SW480 (cell line): ENCODE results near the gene SCP2D1.
"Not testable (repeated sequence)": the region's sequence is repeated elsewhere in the genome, so short reads cannot be mapped to it uniquely, and the experiment has no call there.

Source experiments
- DNase-seq: peaks from one replicate; pipeline ENCODE4 v3.0.0-alpha.2; 2016; ENCODE audit warnings: low spot score

SCP2D1 gene

GRCh38 chr20:18813483-18813882 is at the start of gene SCP2D1:
TSS of gene SCP2D1 (plus strand) at chr20:18813783. CDS start at chr20:18813816, 33 bp downstream.
- no peak for DNase-seq

GRCh38 chr20:18767676-18768075 is 45.9 kb upstream of the SCP2D1 start:
- no peak for DNase-seq

DNA sequence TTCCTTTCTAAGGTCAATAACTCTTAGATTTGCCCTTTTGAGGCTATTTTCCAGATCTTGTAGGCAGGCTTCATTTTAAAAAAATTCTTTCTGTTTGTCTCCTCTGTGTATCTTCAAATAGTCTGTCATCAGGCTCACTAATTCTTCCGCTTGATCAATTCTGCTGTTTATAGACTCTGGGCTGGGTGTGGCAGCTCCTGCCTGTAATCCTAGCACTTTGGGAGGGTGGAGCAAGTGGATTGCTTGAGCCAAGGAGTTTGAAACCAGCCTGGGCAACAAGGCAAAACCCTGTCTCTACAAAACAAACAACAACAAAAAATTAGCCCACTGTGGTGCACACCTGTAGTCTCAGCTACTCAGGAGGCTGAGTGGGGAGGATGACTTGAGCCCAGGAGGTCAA is 40.0 kb upstream of the SCP2D1 start:
- no peak for DNase-seq

DNA sequence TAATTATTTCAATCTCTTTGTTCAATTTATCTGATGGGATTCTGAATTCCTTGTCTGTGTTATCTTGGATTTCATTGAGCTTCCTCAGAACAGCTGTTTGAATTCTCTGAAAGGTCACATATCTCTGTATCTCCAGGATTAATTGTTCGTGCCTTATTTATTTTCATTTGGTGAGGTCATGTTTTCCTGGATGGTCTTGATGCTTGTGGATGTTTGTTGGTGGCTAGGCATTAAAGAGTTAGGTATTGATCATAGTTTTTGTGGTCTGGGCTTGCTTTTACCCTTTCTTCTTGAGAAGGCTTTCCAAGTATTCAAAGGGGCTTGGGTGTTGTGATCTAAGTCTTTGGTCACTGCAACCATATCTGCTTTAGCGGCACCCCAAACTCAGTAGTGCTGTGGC is 39.4 kb upstream of the SCP2D1 start:
- no peak for DNase-seq

DNA sequence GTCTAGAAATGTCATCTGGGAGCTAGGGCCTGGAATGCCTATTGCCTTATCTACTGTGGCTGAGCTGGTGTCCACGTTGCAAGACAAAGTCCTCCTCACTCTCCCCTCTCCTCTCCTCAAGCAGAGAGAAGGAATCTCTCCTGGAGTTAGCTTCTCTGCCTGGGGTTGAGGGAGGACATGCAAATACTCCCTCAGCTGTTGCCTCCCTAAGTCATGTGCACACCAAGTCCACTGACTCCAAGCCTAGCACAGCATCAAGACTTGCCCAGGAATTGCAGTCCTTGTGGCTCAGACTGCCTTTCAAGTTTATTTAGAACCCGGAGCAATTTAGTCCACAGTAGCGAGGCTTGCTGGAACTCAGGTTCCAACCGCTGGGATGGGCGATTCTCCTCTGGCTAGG is 38.0 kb upstream of the SCP2D1 start:
- DNase-seq = no peak

- no peak for DNase-seq
Observed at GRCh38 chr20:18778690-18779392, 34.7 kb upstream of the SCP2D1 start.

GRCh38 chr20:18780385-18781130 is 33.0 kb upstream of the SCP2D1 start:
- no peak for DNase-seq

- DNase-seq = no peak
Observed at GRCh38 chr20:18781509-18781908, 32.1 kb upstream of the SCP2D1 start.

GRCh38 chr20:18783385-18783959 is 30.1 kb upstream of the SCP2D1 start:
- DNase-seq = no peak

- DNase-seq = not testable (repeated sequence)
Observed at GRCh38 chr20:18787046-18787445, 26.5 kb upstream of the SCP2D1 start.

DNA sequence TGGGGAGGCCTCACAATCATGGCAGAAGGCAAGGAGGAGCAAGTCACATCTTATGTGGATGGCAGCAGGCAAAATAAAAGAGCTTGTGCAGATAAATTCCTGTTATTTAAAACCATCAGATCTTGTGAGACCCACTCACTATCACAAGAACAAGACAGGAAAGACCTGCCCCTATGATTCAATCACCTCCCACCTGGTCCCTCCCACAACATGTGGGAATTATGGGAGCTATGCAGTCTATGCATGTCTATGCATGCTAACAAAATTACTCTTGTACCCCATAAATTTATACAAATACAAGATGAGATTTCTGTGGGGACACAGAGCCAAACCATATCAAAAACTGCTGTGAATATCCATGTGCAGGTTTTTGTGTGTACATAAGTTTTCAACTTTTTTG is 25.6 kb upstream of the SCP2D1 start:
- DNase-seq = no peak

- DNase-seq = no peak
Observed at GRCh38 chr20:18790787-18791186, 22.8 kb upstream of the SCP2D1 start.

DNA sequence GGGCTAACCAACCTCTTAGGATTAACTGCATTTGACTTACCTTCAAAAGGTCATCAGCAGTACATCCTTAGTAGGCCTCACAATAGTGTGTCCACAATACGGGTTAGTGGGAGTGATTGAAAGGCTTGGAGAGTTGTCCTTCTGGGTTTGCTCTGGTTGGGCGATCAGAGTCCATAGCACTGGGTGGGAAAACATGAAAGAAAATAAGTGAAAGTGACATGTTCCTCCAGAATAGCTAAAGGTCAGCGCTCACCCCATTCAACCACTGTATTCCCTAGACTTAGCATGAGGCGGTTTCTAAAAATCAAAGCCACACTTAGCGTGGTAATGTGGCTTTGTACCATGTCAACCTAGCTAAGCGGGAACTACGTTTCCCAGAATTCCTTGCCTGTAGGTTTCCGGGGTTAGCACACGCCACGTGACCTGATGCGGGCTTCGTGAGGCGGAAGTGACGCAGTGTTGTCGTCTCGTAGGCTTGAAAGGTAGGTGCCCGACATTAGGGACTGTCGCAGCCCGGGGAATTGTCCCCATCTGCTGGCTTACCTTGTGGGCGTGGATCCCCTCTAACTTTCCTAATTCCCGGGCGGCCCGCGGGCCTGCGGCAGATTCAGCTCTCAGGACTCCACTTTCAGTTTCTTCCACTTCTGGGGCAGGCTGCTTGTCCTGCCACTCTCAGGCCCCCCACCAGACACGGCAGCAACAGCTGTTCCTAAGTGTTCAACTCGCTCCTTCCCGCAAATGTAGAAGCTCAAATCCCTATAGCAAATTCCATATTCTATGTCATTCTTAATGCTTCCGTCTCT is 19.8 kb upstream of the SCP2D1 start:
- peak; percentile 84 for DNase-seq

DNA sequence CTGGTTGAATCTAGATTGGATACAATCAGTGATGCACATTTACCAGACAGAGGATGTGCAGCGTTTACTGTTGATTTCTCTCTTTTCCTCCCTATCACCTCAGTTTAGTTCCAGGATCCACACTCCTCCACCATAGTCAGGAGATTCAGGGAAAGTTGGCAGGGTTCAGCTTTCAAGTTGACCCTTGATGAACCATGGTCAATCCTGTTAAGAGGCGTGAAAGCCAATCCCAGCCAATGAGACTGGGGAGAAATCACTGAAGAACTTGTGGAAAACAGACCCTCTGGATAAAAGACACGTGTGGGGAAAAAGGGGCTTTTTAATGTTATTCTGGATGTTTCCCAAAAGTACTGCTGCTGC is 19.2 kb upstream of the SCP2D1 start:
- DNase-seq = no peak

DNA sequence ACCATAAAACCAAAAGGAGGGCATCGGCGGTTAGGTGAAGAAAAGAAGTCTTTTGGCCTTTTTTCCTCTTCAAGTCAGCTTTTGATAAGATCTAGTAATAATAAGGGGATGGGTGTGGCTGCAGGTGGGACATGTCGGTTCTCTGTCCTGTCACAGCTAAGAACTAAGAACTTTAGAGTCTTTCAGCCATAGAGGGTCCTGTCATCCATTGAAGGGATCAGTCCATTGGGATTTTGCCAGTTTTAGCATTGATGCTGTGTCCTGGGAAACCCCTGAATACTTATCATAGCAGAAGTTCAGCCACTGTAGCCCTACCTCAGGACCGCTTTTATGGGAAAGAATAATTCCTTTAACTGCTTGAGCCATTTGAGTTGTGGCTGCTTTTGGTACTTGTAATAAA is 18.2 kb upstream of the SCP2D1 start:
- DNase-seq = no peak

- no peak for DNase-seq
Observed at GRCh38 chr20:18796282-18796833, 17.2 kb upstream of the SCP2D1 start.

GRCh38 chr20:18801516-18801915 is 12.1 kb upstream of the SCP2D1 start:
- no peak for DNase-seq

DNA sequence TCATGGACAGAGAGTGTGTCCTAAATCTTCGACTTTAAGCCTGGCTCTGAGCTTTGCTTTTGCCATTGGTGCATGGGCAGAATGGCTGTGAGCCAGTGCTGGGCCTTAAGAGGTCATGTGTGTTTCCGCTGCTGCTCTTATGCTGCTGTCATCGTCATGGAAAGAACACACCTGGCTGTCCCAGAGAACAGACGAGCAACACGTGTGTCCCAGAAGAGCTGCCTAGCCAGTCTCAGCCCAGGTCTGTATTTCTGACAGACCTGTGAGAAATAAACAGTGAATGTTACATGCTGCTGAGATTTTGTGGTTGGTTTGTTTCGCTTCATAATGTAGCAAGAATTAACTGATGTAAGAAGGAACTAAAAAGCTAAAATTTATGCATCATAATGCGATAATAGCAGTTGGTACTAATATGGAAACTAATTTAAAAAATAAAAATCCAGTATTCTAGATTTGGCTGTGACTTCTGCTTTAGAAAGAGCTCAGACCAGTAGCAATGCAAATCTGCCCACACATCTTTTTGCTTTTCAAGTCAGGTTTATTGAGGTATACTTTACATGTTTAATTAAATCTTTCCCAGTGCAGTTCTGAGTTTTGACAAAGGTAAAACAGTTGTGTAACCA is 11.5 kb upstream of the SCP2D1 start:
- DNase-seq = no peak

GRCh38 chr20:18805881-18806280 is 7.7 kb upstream of the SCP2D1 start:
- peak; percentile 30 for DNase-seq

DNA sequence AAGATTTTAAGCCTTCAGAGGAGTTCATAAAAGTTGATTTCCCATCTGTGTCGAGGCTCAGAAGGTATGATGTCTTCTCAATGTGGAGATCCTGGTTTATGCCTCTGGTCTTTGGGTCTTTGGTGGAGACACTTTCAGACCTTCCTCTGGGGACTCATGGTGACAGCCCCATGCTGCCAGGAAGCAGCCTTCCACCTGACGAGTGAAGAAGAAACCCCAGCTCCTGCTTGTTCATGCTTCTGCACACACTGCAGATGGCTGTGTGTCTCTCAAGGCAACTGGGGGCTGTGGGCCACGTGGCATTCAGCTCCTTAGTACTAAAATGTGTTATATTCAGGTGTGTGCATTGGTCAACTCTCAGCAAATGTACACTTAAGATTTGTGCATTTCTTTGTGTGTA is 4.9 kb upstream of the SCP2D1 start:
- no peak for DNase-seq

DNA sequence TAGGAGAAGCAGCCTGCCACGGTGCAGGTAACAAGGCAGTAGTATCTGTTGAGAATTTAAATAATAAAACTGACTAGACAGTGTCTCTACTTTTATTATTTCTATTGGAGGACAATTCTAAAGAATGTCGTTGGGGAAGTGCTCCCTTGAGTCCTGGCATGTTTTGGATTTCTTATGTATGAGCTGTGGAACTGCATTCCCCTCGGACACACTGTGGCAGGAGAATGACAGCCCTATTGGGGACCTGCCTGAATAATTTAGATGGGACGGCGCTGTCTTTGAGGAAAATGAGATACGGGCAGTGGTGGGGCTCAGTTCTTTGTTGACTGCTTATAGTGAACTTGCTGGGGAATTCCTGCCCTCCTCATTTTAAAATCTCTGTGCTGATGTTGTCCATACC is 2.4 kb upstream of the SCP2D1 start:
- no peak for DNase-seq

GRCh38 chr20:18811904-18812303 is 1.7 kb upstream of the SCP2D1 start:
- no peak for DNase-seq
